H9 (cell line): ENCODE results near the gene FDX2. TPM values are rescaled to one million over a fixed set of nuclear protein-coding genes. Genes with fewer than 3 reads are reported as not detected.

ENCODE experiments used
- DNase-seq: peaks from one replicate; pipeline ENCODE4 v3.0.0-alpha.2; 2017
- H2AFZ ChIP-seq: one replicate; pipeline ENCODE4 v1.6.1; 2013; ENCODE audit warnings: mild to moderate bottlenecking, low read length, control low read depth, moderate library complexity
- H2AK5ac ChIP-seq: 2 replicates; pipeline ENCODE4 v1.6.1; 2013; ENCODE audit warnings: low read length, control low read depth, mixed read lengths; ENCODE audit not compliant: insufficient read length
- H2BK120ac ChIP-seq: one replicate; pipeline ENCODE4 v1.6.1; 2013; ENCODE audit warnings: low read depth, mild to moderate bottlenecking, low read length, control low read depth, inconsistent platforms; ENCODE audit not compliant: poor library complexity, severe bottlenecking
- H2BK12ac ChIP-seq: 2 replicates; pipeline ENCODE4 v1.6.1; 2013; ENCODE audit warnings: low read length, control low read depth, mixed read lengths, low read depth; ENCODE audit not compliant: insufficient read length
- H2BK15ac ChIP-seq: 2 replicates; pipeline ENCODE4 v1.6.1; 2013; ENCODE audit warnings: low read depth, low read length, control low read depth
- H2BK20ac ChIP-seq: one replicate; pipeline ENCODE4 v1.6.1; 2013; ENCODE audit warnings: low read depth, mild to moderate bottlenecking, low read length, control low read depth, inconsistent platforms; ENCODE audit not compliant: poor library complexity, severe bottlenecking
- H2BK5ac ChIP-seq: 2 replicates; pipeline ENCODE4 v1.6.1; 2013; ENCODE audit warnings: low read length, control low read depth, mixed read lengths; ENCODE audit not compliant: insufficient read length
- H3K14ac ChIP-seq: 2 replicates; pipeline ENCODE4 v1.6.1; 2013; ENCODE audit warnings: low read length, control low read depth; ENCODE audit not compliant: insufficient read depth
- H3K18ac ChIP-seq: 2 replicates; pipeline ENCODE4 v1.6.1; 2013; ENCODE audit warnings: low read depth, mild to moderate bottlenecking, mixed read lengths, low read length, control low read depth; ENCODE audit not compliant: insufficient read length
- H3K23ac ChIP-seq: 2 replicates; pipeline ENCODE4 v1.6.1; 2013; ENCODE audit warnings: low read length, control low read depth, mixed read lengths, low read depth; ENCODE audit not compliant: insufficient read length
- H3K23me2 ChIP-seq: 2 replicates; pipeline ENCODE4 v1.6.1; 2013; ENCODE audit warnings: low read depth, mild to moderate bottlenecking, mixed read lengths, low read length, control low read depth; ENCODE audit not compliant: insufficient read length, poor library complexity, severe bottlenecking
- H3K27ac ChIP-seq: 2 replicates; pipeline ENCODE4 v1.5.1; 2013; ENCODE audit warnings: low read length, control low read depth, mixed read lengths, low read depth; ENCODE audit not compliant: insufficient read length
- H3K27me3 ChIP-seq: 2 replicates; pipeline ENCODE4 v1.6.1; 2013; ENCODE audit warnings: low read length, control low read depth, inconsistent platforms; ENCODE audit not compliant: insufficient read depth
- H3K4ac ChIP-seq: 2 replicates; pipeline ENCODE4 v1.6.1; 2013; ENCODE audit warnings: low read depth, mild to moderate bottlenecking, control low read depth, inconsistent platforms, low read length, moderate library complexity
- H3K4me1 ChIP-seq: 2 replicates; pipeline ENCODE4 v1.6.1; 2013; ENCODE audit warnings: low read length, control low read depth, inconsistent platforms; ENCODE audit not compliant: insufficient read depth
- H3K4me2 ChIP-seq: 2 replicates; pipeline ENCODE4 v1.6.1; 2013; ENCODE audit warnings: low read length, control low read depth, mixed read lengths; ENCODE audit not compliant: insufficient read length, insufficient read depth
- H3K56ac ChIP-seq: 2 replicates; pipeline ENCODE4 v1.6.1; 2013; ENCODE audit warnings: low read depth, mild to moderate bottlenecking, mixed read lengths, low read length, control low read depth; ENCODE audit not compliant: insufficient read length
- H3K79me1 ChIP-seq: 2 replicates; pipeline ENCODE4 v1.6.1; 2013; ENCODE audit warnings: low read depth, mild to moderate bottlenecking, moderate library complexity, low read length, control low read depth, inconsistent platforms; ENCODE audit not compliant: insufficient read depth, poor library complexity, severe bottlenecking
- H3K79me2 ChIP-seq: 2 replicates; pipeline ENCODE4 v1.6.1; 2013; ENCODE audit warnings: low read length, control low read depth, inconsistent platforms; ENCODE audit not compliant: insufficient read depth
- H3K9ac ChIP-seq: 2 replicates; pipeline ENCODE4 v1.6.1; 2013; ENCODE audit warnings: low read length, control low read depth, mixed read lengths; ENCODE audit not compliant: insufficient read length; ENCODE audit errors: extremely low read depth
- H3K9me3 ChIP-seq: one replicate; pipeline ENCODE4 v1.6.1; 2013; ENCODE audit warnings: low read depth, low read length, inconsistent platforms; ENCODE audit not compliant: control insufficient read depth
- H3T11ph ChIP-seq: one replicate; pipeline ENCODE4 v1.6.1; 2013; ENCODE audit warnings: mild to moderate bottlenecking, low read length, control low read depth, inconsistent platforms
- H4K20me1 ChIP-seq: one replicate; pipeline ENCODE4 v1.6.1; 2013; ENCODE audit not compliant: control insufficient read depth, insufficient read length, insufficient read depth
- H4K5ac ChIP-seq: 2 replicates; pipeline ENCODE4 v1.6.1; 2013; ENCODE audit warnings: low read depth, mild to moderate bottlenecking, mixed read lengths, low read length, control low read depth; ENCODE audit not compliant: insufficient read length
- H4K8ac ChIP-seq: replicated peaks from 2 replicates; pipeline ENCODE4 v1.6.1; 2013; ENCODE audit warnings: low read length, control low read depth, mixed read lengths, low read depth; ENCODE audit not compliant: insufficient read length
- H4K91ac ChIP-seq: 2 replicates; pipeline ENCODE4 v1.6.1; 2013; ENCODE audit warnings: low read depth, mild to moderate bottlenecking, moderate library complexity, mixed read lengths, low read length, control low read depth; ENCODE audit not compliant: insufficient read length
- H3K27ac Mint-ChIP-seq, 3 experiments: 2 replicates in 2 of 3; 3 replicates in 1 of 3; pipeline ENCODE4 v1.8.0; 2020 to 2021; ENCODE audit warnings: mixed read lengths in 3 of 3, mild to moderate bottlenecking in 1 of 3, moderate library complexity in 1 of 3
- H3K27me3 Mint-ChIP-seq: 2 replicates; pipeline ENCODE4 v1.8.0; 2021; ENCODE audit warnings: low read depth, mild to moderate bottlenecking, moderate library complexity, mixed read lengths
- H3K36me3 Mint-ChIP-seq, 3 experiments: 2 replicates in 2 of 3; 3 replicates in 1 of 3; pipeline ENCODE4 v1.8.0; 2020 to 2021; ENCODE audit warnings: low read depth in 3 of 3, mixed read lengths in 3 of 3; ENCODE audit not compliant: insufficient read depth in 1 of 3
- H3K4me1 Mint-ChIP-seq, 2 experiments: 2 replicates each; pipeline ENCODE4 v1.8.0; 2020; ENCODE audit warnings: mixed read lengths in 2 of 2
- H3K4me3 Mint-ChIP-seq, 2 experiments: 2 replicates in 1 of 2; 3 replicates in 1 of 2; pipeline ENCODE4 v1.8.0; 2020 to 2021; ENCODE audit warnings: mild to moderate bottlenecking in 2 of 2, mixed read lengths in 2 of 2, moderate library complexity in 1 of 2
- H3K9me3 Mint-ChIP-seq, 2 experiments: 2 replicates in 1 of 2; 3 replicates in 1 of 2; pipeline ENCODE4 v1.8.0; 2020; ENCODE audit warnings: mild to moderate bottlenecking in 2 of 2, mixed read lengths in 2 of 2, moderate library complexity in 1 of 2
- CTCF ChIP-seq: fragments of 200-600 bp; sonication (generic); conservative IDR thresholded peaks from 3 replicates; pipeline ENCODE4 v1.8.0; 2021; ENCODE audit warnings: antibody characterized with exemption, mild to moderate bottlenecking
- WGBS: extraction: QIAGEN DNeasy Blood & Tissue Kit; methylation state at CpG from one replicate; pipeline ENCODE4 v1.1.7; 2013; ENCODE audit warnings: missing lambda C conversion rate, low lambda C conversion rate, mixed read lengths; ENCODE audit not compliant: insufficient read length; ENCODE audit errors: extremely low coverage; 5-methylcytosine and 5-hydroxymethylcytosine counted together
- total RNA-seq: library from RNA; stranded (reverse); gene quantifications from 2 replicates; pipeline ENCODE4 v1.2.1, GENCODE V29; 2021

FDX2 gene
- total RNA-seq, 1 experiment from 2014 or later, result 27.7 TPM

- Histone ChIP-seq H3K79me1 (no peaks in the 10 kb centered on the region), H2BK20ac (no peak overlapping the region), H3K9me3 (no peaks in the 10 kb centered on the region), H4K8ac (no peak overlapping the region), H2BK5ac (no peak overlapping the region), H3K56ac (no peak overlapping the region), H3K18ac (no peak overlapping the region), H2BK15ac (no peak overlapping the region), H4K20me1 (no peaks in the 10 kb centered on the region), H2BK120ac (no peak overlapping the region), H3K23ac (no peak overlapping the region), H3K27me3 (no peaks in the 10 kb centered on the region), H3T11ph (no peak overlapping the region), H3K23me2 (no peaks in the 10 kb centered on the region), H3K4me1 (no peaks in the 10 kb centered on the region), H3K79me2 (no peaks in the 10 kb centered on the region), H4K91ac (no peak overlapping the region), H4K5ac (no peak overlapping the region), H3K4me2 (no peak overlapping the region), H2AK5ac (no peak overlapping the region), H3K27ac (no peak overlapping the region), H2AFZ (no peak overlapping the region), H2BK12ac (no peak overlapping the region), H3K9ac (no peak overlapping the region), H3K14ac (no peak overlapping the region), H3K4ac (no peak overlapping the region)
- Mint-ChIP-seq H3K9me3 (no peaks in the 10 kb centered on the region), H3K4me3 (no peak overlapping the region), H3K27ac (no peak overlapping the region), H3K27me3 (no peaks in the 10 kb centered on the region; the same call in 1 of the 2 replicates), H3K4me1 (no peaks in the 10 kb centered on the region), H3K36me3 (peaks cover 15 to 59% (median 50%) of the 10 kb centered on the region in 3 experiments; a peak in 6 of 7 replicates)
- no peak for DNase-seq
- TF ChIP-seq CTCF, result no peak
- no CpG with 5 or more reads among the region's 12 CpGs for whole genome bisulfite sequencing
Measured at GRCh38 chr19:10363789-10364281, 48.0 kb upstream of the FDX2 start.
